KMS-11 (cell line): ENCODE data around the gene KRT36.

ENCODE experiments used
- H2AFZ ChIP-seq: fragments of 200-600 bp; sonication (generic); 2 replicates; pipeline ENCODE4 v1.6.1; 2016; ENCODE audit warnings: antibody characterized with exemption, mixed run types, low read depth
- H3K27ac ChIP-seq: fragments of 200-600 bp; sonication (generic); 2 replicates; pipeline ENCODE4 v1.6.1; 2016; ENCODE audit warnings: mild to moderate bottlenecking, mixed run types
- H3K27me3 ChIP-seq: fragments of 200-600 bp; sonication (generic); 2 replicates; pipeline ENCODE4 v1.6.1; 2017; ENCODE audit warnings: mild to moderate bottlenecking, low read depth, mixed run types, moderate library complexity; ENCODE audit not compliant: insufficient read depth
- H3K36me3 ChIP-seq: fragments of 200-600 bp; sonication (generic); 2 replicates; pipeline ENCODE4 v1.6.1; 2017; ENCODE audit warnings: mild to moderate bottlenecking, mixed run types; ENCODE audit not compliant: insufficient read depth
- H3K4me1 ChIP-seq: fragments of 200-600 bp; sonication (generic); 2 replicates; pipeline ENCODE4 v1.6.1; 2016; ENCODE audit warnings: mild to moderate bottlenecking, low read depth, mixed run types; ENCODE audit not compliant: poor library complexity, severe bottlenecking
- H3K4me2 ChIP-seq: fragments of 200-600 bp; sonication (generic); 2 replicates; pipeline ENCODE4 v1.7.0; 2016; ENCODE audit warnings: mild to moderate bottlenecking, mixed run types
- H3K4me3 ChIP-seq: fragments of 200-600 bp; sonication (generic); IDR thresholded peaks from 2 replicates; pipeline ENCODE4 v1.6.1; 2017; ENCODE audit warnings: low read depth, low read length, mixed read lengths; ENCODE audit not compliant: insufficient read depth
- H3K79me2 ChIP-seq: fragments of 200-600 bp; sonication (generic); 2 replicates; pipeline ENCODE4 v1.6.1; 2016; ENCODE audit warnings: low read depth, mixed run types; ENCODE audit not compliant: insufficient read depth
- H3K9ac ChIP-seq: fragments of 200-600 bp; sonication (generic); 2 replicates; pipeline ENCODE4 v1.6.1; 2016; ENCODE audit warnings: mild to moderate bottlenecking, mixed run types
- H4K20me1 ChIP-seq: fragments of 200-600 bp; sonication (generic); 2 replicates; pipeline ENCODE4 v1.6.1; 2016; ENCODE audit warnings: mild to moderate bottlenecking, mixed run types; ENCODE audit not compliant: insufficient read depth
- CTCF ChIP-seq: fragments of 200-600 bp; sonication (generic); conservative IDR thresholded peaks from 2 replicates; pipeline ENCODE4 v1.6.1; 2017; ENCODE audit warnings: low read depth, mild to moderate bottlenecking, antibody characterized with exemption, low read length, moderate library complexity, mixed read lengths

KRT36 gene

GRCh38 chr17:41520821-41521521 lies 31.3 kb upstream of the KRT36 start:
- Histone ChIP-seq H3K27ac (no peak overlapping the region), H3K4me2 (no peak overlapping the region), H3K79me2 (no peaks in the 10 kb centered on the region), H3K27me3 (no peaks in the 10 kb centered on the region; the same call in 1 of the 2 replicates), H2AFZ (no peak overlapping the region), H3K9ac (no peak overlapping the region), H3K4me1 (no peaks in the 10 kb centered on the region), H3K36me3 (no peaks in the 10 kb centered on the region), H3K4me3 (no peak overlapping the region), H4K20me1 (no peaks in the 10 kb centered on the region)
- TF ChIP-seq CTCF, result no peak

GRCh38 chr17:41519501-41520224 lies 30.0 kb upstream of the KRT36 start:
- no peak overlapping the region for H3K27ac ChIP-seq
- H4K20me1 ChIP-seq, result no peaks in the 10 kb centered on the region
- no peak overlapping the region for H2AFZ ChIP-seq
- no peak for TF ChIP-seq CTCF
- H3K36me3 ChIP-seq, result no peaks in the 10 kb centered on the region
- H3K4me2 ChIP-seq, result no peak overlapping the region
- no peak overlapping the region for H3K4me3 ChIP-seq
- no peak overlapping the region for H3K9ac ChIP-seq
- no peaks in the 10 kb centered on the region for H3K79me2 ChIP-seq
- H3K4me1 ChIP-seq, result no peaks in the 10 kb centered on the region
- no peaks in the 10 kb centered on the region; the same call in 1 of the 2 replicates for H3K27me3 ChIP-seq

- no peak within 1 kb of the TSS for H3K9ac ChIP-seq
- no peaks in the 10 kb centered on the region for H4K20me1 ChIP-seq
- no peak for TF ChIP-seq CTCF
- H3K27ac ChIP-seq, result no peak within 1 kb of the TSS
- no peak within 1 kb of the TSS for H3K4me2 ChIP-seq
- H3K27me3 ChIP-seq, result no peaks in the 10 kb centered on the region
- H3K79me2 ChIP-seq, result no peaks in the 10 kb centered on the region
- H3K4me1 ChIP-seq, result no peaks in the 10 kb centered on the region
- no peaks in the 10 kb centered on the region for H3K36me3 ChIP-seq
- H2AFZ ChIP-seq, result no peak within 1 kb of the TSS
- no peak within 1 kb of the TSS for H3K4me3 ChIP-seq
Measured at GRCh38 chr17:41518789-41519449, 29.2 kb upstream of the KRT36 start, which contains the start of gene KRT15. TSS of gene KRT15 (minus strand) at chr17:41518890. CDS start at chr17:41518827, 63 bp downstream.

- no peak overlapping the region for H2AFZ ChIP-seq
- TF ChIP-seq CTCF, result no peak
- H3K27ac ChIP-seq, result no peak overlapping the region
- H3K36me3 ChIP-seq, result no peaks in the 10 kb centered on the region
- no peak overlapping the region for H3K4me3 ChIP-seq
- no peaks in the 10 kb centered on the region for H3K27me3 ChIP-seq
- no peak overlapping the region for H3K9ac ChIP-seq
- H4K20me1 ChIP-seq, result no peaks in the 10 kb centered on the region
- H3K4me2 ChIP-seq, result no peak overlapping the region
- no peaks in the 10 kb centered on the region for H3K79me2 ChIP-seq
- H3K4me1 ChIP-seq, result no peaks in the 10 kb centered on the region
Measured at GRCh38 chr17:41518031-41518430, 28.3 kb upstream of the KRT36 start.
